Endodermal cell (in vitro differentiated cells): ENCODE measurements around the gene RASEF. TPM values are rescaled to one million over a fixed set of nuclear protein-coding genes. Genes with fewer than 3 reads are reported as not detected.

Source experiments
- DNase-seq: peaks from one replicate; pipeline ENCODE4 v3.0.0-alpha.2; 2017
- H3K27ac ChIP-seq: 2 replicates; pipeline ENCODE4 v1.5.1; 2013; ENCODE audit warnings: mild to moderate bottlenecking, low read depth, low read length, moderate library complexity
- H3K27me3 ChIP-seq: 2 replicates; pipeline ENCODE4 v1.6.1; 2013; ENCODE audit warnings: mild to moderate bottlenecking, low read length, moderate library complexity; ENCODE audit not compliant: insufficient read depth, control insufficient read depth, poor library complexity, severe bottlenecking
- H3K36me3 ChIP-seq: 2 replicates; pipeline ENCODE4 v1.7.0; 2013; ENCODE audit warnings: mild to moderate bottlenecking, low read length, moderate library complexity; ENCODE audit not compliant: control insufficient read depth, insufficient read depth
- H3K4me1 ChIP-seq: one replicate; pipeline ENCODE4 v1.7.0; 2013; ENCODE audit warnings: low read length; ENCODE audit not compliant: control insufficient read depth, insufficient read depth
- H3K4me3 ChIP-seq: 2 replicates; pipeline ENCODE4 v1.5.1; 2013; ENCODE audit warnings: mild to moderate bottlenecking, low read length, moderate library complexity
- H3K9ac ChIP-seq: 2 replicates; pipeline ENCODE4 v1.6.1; 2013; ENCODE audit warnings: mild to moderate bottlenecking, low read length, moderate library complexity; ENCODE audit not compliant: poor library complexity, severe bottlenecking; ENCODE audit errors: extremely low read depth
- H3K9me3 ChIP-seq: 2 replicates; pipeline ENCODE4 v1.6.1; 2013; ENCODE audit warnings: mild to moderate bottlenecking, low read length, moderate library complexity; ENCODE audit not compliant: control insufficient read depth
- H3K27ac Mint-ChIP-seq: 2 replicates; pipeline ENCODE4 v1.8.0; 2020; ENCODE audit warnings: mixed read lengths
- H3K27me3 Mint-ChIP-seq: 2 replicates; pipeline ENCODE4 v1.8.0; 2021; ENCODE audit warnings: mild to moderate bottlenecking, mixed read lengths; ENCODE audit not compliant: insufficient read depth
- H3K36me3 Mint-ChIP-seq: 2 replicates; pipeline ENCODE4 v1.8.0; 2020; ENCODE audit warnings: low read depth, mixed read lengths
- H3K4me1 Mint-ChIP-seq: 2 replicates; pipeline ENCODE4 v1.8.0; 2020; ENCODE audit warnings: mixed read lengths
- H3K4me3 Mint-ChIP-seq: 2 replicates; pipeline ENCODE4 v1.8.0; 2020; ENCODE audit warnings: mild to moderate bottlenecking, moderate library complexity, mixed read lengths
- H3K9me3 Mint-ChIP-seq: 2 replicates; pipeline ENCODE4 v1.8.0; 2020; ENCODE audit warnings: mild to moderate bottlenecking, mixed read lengths
- CTCF ChIP-seq: fragments of 200-600 bp; sonication (generic); conservative IDR thresholded peaks from 2 replicates; pipeline ENCODE4 v1.5.0; 2021; ENCODE audit warnings: antibody characterized with exemption, mild to moderate bottlenecking
- WGBS, 2 experiments: methylation state at CpG; one replicate each; pipeline versions ENCODE4 v1.1.5 to v1.1.7; 2013; ENCODE audit warnings: missing lambda C conversion rate in 2 of 2, mixed read lengths in 1 of 2; ENCODE audit not compliant: insufficient coverage in 1 of 2, insufficient read length in 1 of 2; 5-methylcytosine and 5-hydroxymethylcytosine counted together
- total RNA-seq, 2 donors: library from RNA; stranded (reverse); fragmentation: NEBNext Ultra II Directional in 1 of 2; extraction: Animal tissue kit (Norgen Biotek cat#: 25700) in 1 of 2; gene quantifications; 2 replicates in 1 of 2; 3 replicates in 1 of 2; pipeline ENCODE4 v1.2.1, GENCODE V29; 2021

Gene RASEF
- total RNA-seq, 2 donors from 2014 or later, result 1.1 to 1.7 TPM

GRCh38 chr9:83059417-83059816, 3.5 kb downstream of the RASEF start:
- Histone ChIP-seq H3K9me3 (no peaks in the 10 kb centered on the region), H3K9ac (no peak overlapping the region), H3K4me1 (no peaks in the 10 kb centered on the region), H3K27me3 (peaks cover 58% of the 10 kb centered on the region), H3K27ac (no peak overlapping the region), H3K4me3 (no peak overlapping the region), H3K36me3 (no peaks in the 10 kb centered on the region)
- no peak overlapping the region for H3K27ac Mint-ChIP-seq
- WGBS, 2 experiments, result 85% methylated on average over 1 of the region's 1 CpG; no CpG with 5 or more reads in 1 of the 2 experiments
- H3K4me1 Mint-ChIP-seq, result no peaks in the 10 kb centered on the region
- no peak for DNase-seq
- no peak overlapping the region for H3K4me3 Mint-ChIP-seq
- no peaks in the 10 kb centered on the region for H3K36me3 Mint-ChIP-seq
- peaks cover 60% of the 10 kb centered on the region for H3K27me3 Mint-ChIP-seq
- no peak for TF ChIP-seq CTCF
- H3K9me3 Mint-ChIP-seq, result peaks cover 7% of the 10 kb centered on the region

GRCh38 chr9:83056911-83057310, 6.0 kb downstream of the RASEF start:
- WGBS, 2 experiments, result 89% methylated on average over 1 of the region's 1 CpG; no CpG with 5 or more reads in 1 of the 2 experiments
- H3K36me3 Mint-ChIP-seq, result no peaks in the 10 kb centered on the region
- H3K4me3 ChIP-seq, result no peak overlapping the region
- H3K9me3 Mint-ChIP-seq, result peaks cover 7% of the 10 kb centered on the region
- H3K36me3 ChIP-seq, result no peaks in the 10 kb centered on the region
- H3K4me1 ChIP-seq, result no peaks in the 10 kb centered on the region
- H3K27me3 ChIP-seq, result peaks cover 33% of the 10 kb centered on the region
- H3K4me3 Mint-ChIP-seq, result no peak overlapping the region
- no peaks in the 10 kb centered on the region for H3K4me1 Mint-ChIP-seq
- no peak for TF ChIP-seq CTCF
- no peak for DNase-seq
- no peaks in the 10 kb centered on the region for H3K9me3 ChIP-seq
- H3K27me3 Mint-ChIP-seq, result peaks cover 43% of the 10 kb centered on the region
- H3K27ac Mint-ChIP-seq, result no peak overlapping the region
- no peak overlapping the region for H3K9ac ChIP-seq
- H3K27ac ChIP-seq, result no peak overlapping the region

GRCh38 chr9:83056174-83056573, 6.8 kb downstream of the RASEF start:
- Mint-ChIP-seq H3K9me3 (peaks cover 7% of the 10 kb centered on the region), H3K4me3 (no peak overlapping the region), H3K27ac (no peak overlapping the region), H3K36me3 (no peaks in the 10 kb centered on the region), H3K4me1 (no peaks in the 10 kb centered on the region), H3K27me3 (peaks cover 36% of the 10 kb centered on the region)
- Histone ChIP-seq H3K4me1 (no peaks in the 10 kb centered on the region), H3K36me3 (no peaks in the 10 kb centered on the region), H3K9ac (no peak overlapping the region), H3K4me3 (no peak overlapping the region), H3K27me3 (peaks cover 26% of the 10 kb centered on the region), H3K27ac (no peak overlapping the region), H3K9me3 (no peaks in the 10 kb centered on the region)
- no peak for DNase-seq
- no peak for TF ChIP-seq CTCF
- WGBS, 2 experiments, result 92 to 100% methylated on average over 1 to 2 of the region's 2 CpGs
